Panc1 (cell line): Measurements from ENCODE around the gene NAA40.

Experiments
- POLR2AphosphoS5 ChIP-seq: IDR thresholded peaks from 2 replicates; pipeline ENCODE4 v1.6.1; 2012; ENCODE audit warnings: mild to moderate bottlenecking, low read depth, low read length, moderate library complexity
- SIN3A ChIP-seq: IDR thresholded peaks from 2 replicates; pipeline ENCODE4 v1.6.1; 2012; ENCODE audit warnings: low read depth, mild to moderate bottlenecking, low read length, moderate library complexity, borderline replicate concordance; ENCODE audit not compliant: insufficient read depth
- TCF7L2 ChIP-seq: IDR thresholded peaks from 2 replicates; pipeline ENCODE4 v1.6.1; 2011; ENCODE audit warnings: mild to moderate bottlenecking, low read depth, low read length, inconsistent platforms
- TF ChIP-seq, protein P1 (sequence below): fragments of 450-650 bp; IDR thresholded peaks from 2 replicates; pipeline ENCODE4 v1.5.1; 2017; ENCODE audit warnings: mild to moderate bottlenecking
- TF ChIP-seq, protein P2 (sequence below), 2 experiments: IDR thresholded peaks; 2 replicates each; pipeline ENCODE4 v1.6.1; 2011 to 2012; ENCODE audit warnings: low read depth in 2 of 2, control low read depth in 1 of 2, low read length in 1 of 2, mild to moderate bottlenecking in 1 of 2, moderate library complexity in 1 of 2; ENCODE audit not compliant: insufficient read depth in 1 of 2

DNA sequence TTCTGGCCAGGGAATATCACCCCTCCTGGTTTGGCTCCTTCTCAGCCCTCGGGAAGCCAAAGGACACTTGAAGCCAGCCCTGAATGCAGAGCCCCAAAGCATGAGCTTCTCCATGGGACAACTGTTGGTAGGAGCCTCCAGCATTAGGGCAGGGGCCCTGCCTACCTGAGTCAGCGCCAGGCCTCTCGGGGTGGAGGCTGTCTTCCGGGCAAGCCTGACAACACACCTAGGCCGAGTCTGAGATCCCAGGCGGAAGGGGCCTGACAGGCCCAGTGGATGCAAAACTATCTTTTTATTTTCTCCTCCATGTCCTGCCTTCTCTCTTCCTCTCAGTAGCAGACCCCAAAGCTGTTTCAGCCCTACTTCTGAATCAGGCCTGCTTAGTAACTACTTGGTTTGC, 49.5 kb upstream of the NAA40 start:
- TF ChIP-seq, protein P1, sequence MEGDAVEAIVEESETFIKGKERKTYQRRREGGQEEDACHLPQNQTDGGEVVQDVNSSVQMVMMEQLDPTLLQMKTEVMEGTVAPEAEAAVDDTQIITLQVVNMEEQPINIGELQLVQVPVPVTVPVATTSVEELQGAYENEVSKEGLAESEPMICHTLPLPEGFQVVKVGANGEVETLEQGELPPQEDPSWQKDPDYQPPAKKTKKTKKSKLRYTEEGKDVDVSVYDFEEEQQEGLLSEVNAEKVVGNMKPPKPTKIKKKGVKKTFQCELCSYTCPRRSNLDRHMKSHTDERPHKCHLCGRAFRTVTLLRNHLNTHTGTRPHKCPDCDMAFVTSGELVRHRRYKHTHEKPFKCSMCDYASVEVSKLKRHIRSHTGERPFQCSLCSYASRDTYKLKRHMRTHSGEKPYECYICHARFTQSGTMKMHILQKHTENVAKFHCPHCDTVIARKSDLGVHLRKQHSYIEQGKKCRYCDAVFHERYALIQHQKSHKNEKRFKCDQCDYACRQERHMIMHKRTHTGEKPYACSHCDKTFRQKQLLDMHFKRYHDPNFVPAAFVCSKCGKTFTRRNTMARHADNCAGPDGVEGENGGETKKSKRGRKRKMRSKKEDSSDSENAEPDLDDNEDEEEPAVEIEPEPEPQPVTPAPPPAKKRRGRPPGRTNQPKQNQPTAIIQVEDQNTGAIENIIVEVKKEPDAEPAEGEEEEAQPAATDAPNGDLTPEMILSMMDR, result no peak
- TF ChIP-seq TCF7L2 (no peak), POLR2AphosphoS5 (no peak), SIN3A (no peak)
- TF ChIP-seq, protein P2, sequence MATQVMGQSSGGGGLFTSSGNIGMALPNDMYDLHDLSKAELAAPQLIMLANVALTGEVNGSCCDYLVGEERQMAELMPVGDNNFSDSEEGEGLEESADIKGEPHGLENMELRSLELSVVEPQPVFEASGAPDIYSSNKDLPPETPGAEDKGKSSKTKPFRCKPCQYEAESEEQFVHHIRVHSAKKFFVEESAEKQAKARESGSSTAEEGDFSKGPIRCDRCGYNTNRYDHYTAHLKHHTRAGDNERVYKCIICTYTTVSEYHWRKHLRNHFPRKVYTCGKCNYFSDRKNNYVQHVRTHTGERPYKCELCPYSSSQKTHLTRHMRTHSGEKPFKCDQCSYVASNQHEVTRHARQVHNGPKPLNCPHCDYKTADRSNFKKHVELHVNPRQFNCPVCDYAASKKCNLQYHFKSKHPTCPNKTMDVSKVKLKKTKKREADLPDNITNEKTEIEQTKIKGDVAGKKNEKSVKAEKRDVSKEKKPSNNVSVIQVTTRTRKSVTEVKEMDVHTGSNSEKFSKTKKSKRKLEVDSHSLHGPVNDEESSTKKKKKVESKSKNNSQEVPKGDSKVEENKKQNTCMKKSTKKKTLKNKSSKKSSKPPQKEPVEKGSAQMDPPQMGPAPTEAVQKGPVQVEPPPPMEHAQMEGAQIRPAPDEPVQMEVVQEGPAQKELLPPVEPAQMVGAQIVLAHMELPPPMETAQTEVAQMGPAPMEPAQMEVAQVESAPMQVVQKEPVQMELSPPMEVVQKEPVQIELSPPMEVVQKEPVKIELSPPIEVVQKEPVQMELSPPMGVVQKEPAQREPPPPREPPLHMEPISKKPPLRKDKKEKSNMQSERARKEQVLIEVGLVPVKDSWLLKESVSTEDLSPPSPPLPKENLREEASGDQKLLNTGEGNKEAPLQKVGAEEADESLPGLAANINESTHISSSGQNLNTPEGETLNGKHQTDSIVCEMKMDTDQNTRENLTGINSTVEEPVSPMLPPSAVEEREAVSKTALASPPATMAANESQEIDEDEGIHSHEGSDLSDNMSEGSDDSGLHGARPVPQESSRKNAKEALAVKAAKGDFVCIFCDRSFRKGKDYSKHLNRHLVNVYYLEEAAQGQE (IDR thresholded peaks at IDR 0.05; ENCODE audit: insufficient read depth in 1 of 2, low read depth in 2 of 2, low read length in 1 of 2), result no peak
